Muscle layer of colon (tissue), 2 donors: ENCODE measurements around the gene RAB3A.

Experiments used
- H3K27ac ChIP-seq: one replicate; pipeline ENCODE4 v1.7.0; 2013; ENCODE audit warnings: low read depth, mild to moderate bottlenecking, low read length, moderate library complexity
- H3K27me3 ChIP-seq, 2 donors: one replicate each; pipeline ENCODE4 v1.7.0; 2013; ENCODE audit warnings: low read length in 2 of 2, mild to moderate bottlenecking in 2 of 2; ENCODE audit not compliant: insufficient read depth in 2 of 2, control insufficient read depth in 1 of 2
- H3K36me3 ChIP-seq: one replicate; pipeline ENCODE4 v1.7.0; 2013; ENCODE audit warnings: mild to moderate bottlenecking, low read length; ENCODE audit not compliant: insufficient read depth
- H3K4me1 ChIP-seq: one replicate; pipeline ENCODE4 v1.7.0; 2013; ENCODE audit warnings: mild to moderate bottlenecking, low read length; ENCODE audit not compliant: insufficient read depth
- H3K4me3 ChIP-seq, 2 donors: one replicate each; pipeline ENCODE4 v1.7.0; 2013; ENCODE audit warnings: low read length in 2 of 2, low read depth in 1 of 2, mild to moderate bottlenecking in 1 of 2, moderate library complexity in 1 of 2
- H3K9ac ChIP-seq: one replicate; pipeline ENCODE4 v1.7.0; 2013; ENCODE audit warnings: low read length
- H3K9me3 ChIP-seq: one replicate; pipeline ENCODE4 v1.7.0; 2013; ENCODE audit warnings: mild to moderate bottlenecking, low read length
- donor health status: abdominal sarcoma.
- donor health status: Adenocarcinoma of cecum.

The RAB3A gene

GRCh38 chr19:18203863-18204393 is at the start of gene RAB3A:
RAB3A (minus strand) TSS chr19:18204042; CDS start chr19:18202740, 1,302 bp downstream.
- H3K27me3 ChIP-seq: peaks cover 0 to 4% of the 10 kb centered on the region in 2 donors
- H3K36me3 ChIP-seq: peaks cover 6% of the 10 kb centered on the region
- H3K9ac ChIP-seq: peak within 1 kb of the TSS; percentile 97
- H3K4me1 ChIP-seq: peaks cover 14% of the 10 kb centered on the region
- H3K27ac ChIP-seq: peak within 1 kb of the TSS; percentile 100
- H3K9me3 ChIP-seq: no peaks in the 10 kb centered on the region
- H3K4me3 ChIP-seq: peak within 1 kb of the TSS; percentile 73 to 79

GRCh38 chr19:18253130-18253529 is 49.3 kb upstream of the RAB3A start:
- no peaks in the 10 kb centered on the region for H3K4me1 ChIP-seq
- peaks cover 6% of the 10 kb centered on the region for H3K36me3 ChIP-seq
- no peak overlapping the region for H3K9ac ChIP-seq
- no peaks in the 10 kb centered on the region for H3K9me3 ChIP-seq
- H3K27ac ChIP-seq: no peak overlapping the region
- H3K27me3 ChIP-seq: peaks cover 0 to 7% of the 10 kb centered on the region in 2 donors
- no peak overlapping the region for H3K4me3 ChIP-seq

- H3K9ac ChIP-seq: no peak overlapping the region
- peaks cover 4% of the 10 kb centered on the region for H3K36me3 ChIP-seq
- no peaks in the 10 kb centered on the region for H3K9me3 ChIP-seq
- no peaks in the 10 kb centered on the region for H3K4me1 ChIP-seq
- H3K4me3 ChIP-seq: no peak overlapping the region
- H3K27ac ChIP-seq: no peak overlapping the region
- H3K27me3 ChIP-seq: peaks cover 0 to 7% of the 10 kb centered on the region in 2 donors
These were observed 48.5 kb upstream of the RAB3A start for GRCh38 chr19:18252370-18252717.

- Histone ChIP-seq H3K4me1 (no peaks in the 10 kb centered on the region), H3K27me3 (peaks cover 0 to 7% of the 10 kb centered on the region in 2 donors), H3K27ac (no peak overlapping the region), H3K9me3 (no peaks in the 10 kb centered on the region), H3K9ac (no peak overlapping the region), H3K36me3 (no peaks in the 10 kb centered on the region), H3K4me3 (no peak overlapping the region)
These were observed 47.9 kb upstream of the RAB3A start for GRCh38 chr19:18251587-18252369.

- Histone ChIP-seq H3K4me1 (no peaks in the 10 kb centered on the region), H3K27me3 (peaks cover 0 to under 1% of the 10 kb centered on the region in 2 donors), H3K4me3 (no peak overlapping the region), H3K9ac (no peak overlapping the region), H3K27ac (no peak overlapping the region), H3K36me3 (no peaks in the 10 kb centered on the region), H3K9me3 (no peaks in the 10 kb centered on the region)
These were observed 46.0 kb upstream of the RAB3A start for GRCh38 chr19:18249834-18250233.

GRCh38 chr19:18245297-18245696 is 41.5 kb upstream of the RAB3A start:
- Histone ChIP-seq H3K36me3 (no peaks in the 10 kb centered on the region), H3K9ac (no peak overlapping the region), H3K27ac (no peak overlapping the region), H3K4me3 (no peak overlapping the region), H3K4me1 (no peaks in the 10 kb centered on the region), H3K9me3 (no peaks in the 10 kb centered on the region), H3K27me3 (no peaks in the 10 kb centered on the region)

- Histone ChIP-seq H3K4me1 (no peaks in the 10 kb centered on the region), H3K27ac (no peak overlapping the region), H3K27me3 (peaks cover 0 to 2% of the 10 kb centered on the region in 2 donors), H3K36me3 (no peaks in the 10 kb centered on the region), H3K9ac (no peak overlapping the region), H3K4me3 (no peak overlapping the region), H3K9me3 (no peaks in the 10 kb centered on the region)
These were observed 35.5 kb upstream of the RAB3A start for GRCh38 chr19:18239303-18239702.

- Histone ChIP-seq H3K36me3 (no peaks in the 10 kb centered on the region), H3K4me1 (no peaks in the 10 kb centered on the region), H3K27ac (no peak overlapping the region), H3K4me3 (no peak overlapping the region), H3K27me3 (peaks cover 19 to 43% of the 10 kb centered on the region in 2 donors), H3K9ac (no peak overlapping the region), H3K9me3 (peaks cover 4% of the 10 kb centered on the region)
These were observed 30.4 kb upstream of the RAB3A start for GRCh38 chr19:18234194-18234593.

- Histone ChIP-seq H3K36me3 (no peaks in the 10 kb centered on the region), H3K27ac (no peak overlapping the region), H3K4me3 (no peak overlapping the region), H3K9ac (no peak overlapping the region), H3K4me1 (no peaks in the 10 kb centered on the region), H3K9me3 (peaks cover 4% of the 10 kb centered on the region), H3K27me3 (peaks cover 19 to 43% of the 10 kb centered on the region in 2 donors)
These were observed 29.5 kb upstream of the RAB3A start for GRCh38 chr19:18233224-18233825.

- Histone ChIP-seq H3K4me1 (no peaks in the 10 kb centered on the region), H3K9me3 (peaks cover 4% of the 10 kb centered on the region), H3K4me3 (no peak overlapping the region), H3K36me3 (no peaks in the 10 kb centered on the region), H3K27me3 (peaks cover 24 to 43% of the 10 kb centered on the region in 2 donors), H3K27ac (no peak overlapping the region), H3K9ac (no peak overlapping the region)
These were observed 28.8 kb upstream of the RAB3A start for GRCh38 chr19:18232540-18233223.

- H3K4me1 ChIP-seq: no peaks in the 10 kb centered on the region
- H3K27ac ChIP-seq: no peak overlapping the region
- H3K9me3 ChIP-seq: peaks cover 4% of the 10 kb centered on the region
- H3K9ac ChIP-seq: no peak overlapping the region
- no peak overlapping the region for H3K4me3 ChIP-seq
- H3K27me3 ChIP-seq: peaks cover 27 to 50% of the 10 kb centered on the region in 2 donors
- H3K36me3 ChIP-seq: no peaks in the 10 kb centered on the region
These were observed 27.9 kb upstream of the RAB3A start for GRCh38 chr19:18231775-18232174.
